ENCODE results near the gene NHERF2.

Gene NHERF2

GRCh38 chr16:2082983-2083364 lies 56.3 kb downstream of the NHERF2 start:
- no peak for DNase-seq (ENCODE audit: low spot score)

DNA sequence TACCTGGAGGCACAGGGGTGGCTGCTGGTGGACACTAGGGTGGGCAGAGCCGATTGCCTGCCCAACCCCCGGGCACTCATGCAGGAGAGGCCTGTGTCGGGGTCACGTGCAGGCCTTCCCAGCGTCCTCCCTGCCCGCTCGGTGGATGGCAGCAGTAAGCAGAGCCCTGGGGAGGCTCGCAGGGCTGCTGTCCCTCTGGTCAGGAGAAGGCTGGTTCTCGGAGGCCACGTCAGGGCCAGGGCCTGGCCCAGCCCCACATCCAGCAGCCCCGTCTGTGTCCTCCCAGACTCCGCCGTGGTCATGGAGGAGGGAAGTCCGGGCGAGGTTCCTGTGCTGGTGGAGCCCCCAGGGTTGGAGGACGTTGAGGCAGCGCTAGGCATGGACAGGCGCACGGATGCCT lies 56.7 kb downstream of the NHERF2 start:
- DNase-seq (ENCODE audit: low spot score) = no peak

DNA sequence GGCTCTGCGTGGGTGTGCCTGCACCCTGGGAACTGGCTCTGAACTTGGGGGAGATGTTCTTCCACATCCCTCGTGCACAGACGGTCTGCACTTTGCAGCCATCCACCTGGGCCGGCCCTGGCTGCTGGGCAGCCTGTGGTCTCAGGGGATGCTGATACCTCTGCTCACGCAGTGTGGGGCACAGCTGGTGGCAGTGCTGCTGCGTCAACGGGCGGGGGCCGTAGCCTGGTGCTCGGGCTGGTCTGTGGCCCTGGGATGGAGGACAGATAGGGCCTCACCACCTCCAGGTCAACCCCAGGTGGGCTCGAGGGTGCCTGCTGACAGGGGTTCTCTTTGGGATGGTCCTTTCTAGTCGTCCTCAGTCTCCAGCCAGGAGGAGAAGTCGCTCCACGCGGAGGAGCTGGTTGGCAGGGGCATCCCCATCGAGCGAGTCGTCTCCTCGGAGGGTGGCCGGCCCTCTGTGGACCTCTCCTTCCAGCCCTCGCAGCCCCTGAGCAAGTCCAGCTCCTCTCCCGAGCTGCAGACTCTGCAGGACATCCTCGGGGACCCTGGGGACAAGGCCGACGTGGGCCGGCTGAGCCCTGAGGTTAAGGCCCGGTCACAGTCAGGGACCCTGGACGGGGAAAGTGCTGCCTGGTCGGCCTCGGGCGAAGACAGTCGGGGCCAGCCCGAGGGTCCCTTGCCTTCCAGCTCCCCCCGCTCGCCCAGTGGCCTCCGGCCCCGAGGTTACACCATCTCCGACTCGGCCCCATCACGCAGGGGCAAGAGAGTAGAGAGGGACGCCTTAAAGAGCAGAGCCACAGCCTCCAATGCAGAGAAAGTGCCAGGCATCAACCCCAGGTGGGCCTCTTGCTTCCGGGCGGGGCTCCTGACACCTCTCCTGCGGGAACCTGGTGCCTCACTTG lies 57.4 kb downstream of the NHERF2 start:
- DNase-seq (ENCODE audit: low spot score) = no peak

- DNase-seq (ENCODE audit: low spot score) = no peak
These were observed 58.4 kb downstream of the NHERF2 start for GRCh38 chr16:2084895-2085625.

DNA sequence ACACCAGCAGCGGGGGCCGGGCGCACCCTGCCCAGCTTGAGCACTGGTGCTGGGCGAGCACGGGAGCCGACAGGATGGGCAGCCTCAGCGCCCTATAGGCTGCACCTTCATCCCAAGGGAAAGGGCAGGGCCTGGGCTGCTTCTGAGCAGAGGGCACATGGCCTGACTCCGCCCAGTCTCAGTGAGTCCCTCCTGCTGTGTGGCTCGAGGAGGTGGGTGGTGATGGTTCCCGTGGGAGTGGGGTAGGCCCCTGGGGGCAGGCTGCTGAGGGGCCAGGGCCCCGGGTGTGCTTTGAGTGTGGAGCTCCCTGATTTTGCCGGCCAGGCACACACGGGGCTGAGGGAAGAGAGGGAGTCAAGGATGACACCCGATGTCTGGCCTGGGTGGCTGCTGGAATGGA lies 59.0 kb downstream of the NHERF2 start:
- no peak for DNase-seq (ENCODE audit: low spot score)

GRCh38 chr16:2086106-2086742 lies 59.5 kb downstream of the NHERF2 start:
- no peak for DNase-seq (ENCODE audit: low spot score)

DNA sequence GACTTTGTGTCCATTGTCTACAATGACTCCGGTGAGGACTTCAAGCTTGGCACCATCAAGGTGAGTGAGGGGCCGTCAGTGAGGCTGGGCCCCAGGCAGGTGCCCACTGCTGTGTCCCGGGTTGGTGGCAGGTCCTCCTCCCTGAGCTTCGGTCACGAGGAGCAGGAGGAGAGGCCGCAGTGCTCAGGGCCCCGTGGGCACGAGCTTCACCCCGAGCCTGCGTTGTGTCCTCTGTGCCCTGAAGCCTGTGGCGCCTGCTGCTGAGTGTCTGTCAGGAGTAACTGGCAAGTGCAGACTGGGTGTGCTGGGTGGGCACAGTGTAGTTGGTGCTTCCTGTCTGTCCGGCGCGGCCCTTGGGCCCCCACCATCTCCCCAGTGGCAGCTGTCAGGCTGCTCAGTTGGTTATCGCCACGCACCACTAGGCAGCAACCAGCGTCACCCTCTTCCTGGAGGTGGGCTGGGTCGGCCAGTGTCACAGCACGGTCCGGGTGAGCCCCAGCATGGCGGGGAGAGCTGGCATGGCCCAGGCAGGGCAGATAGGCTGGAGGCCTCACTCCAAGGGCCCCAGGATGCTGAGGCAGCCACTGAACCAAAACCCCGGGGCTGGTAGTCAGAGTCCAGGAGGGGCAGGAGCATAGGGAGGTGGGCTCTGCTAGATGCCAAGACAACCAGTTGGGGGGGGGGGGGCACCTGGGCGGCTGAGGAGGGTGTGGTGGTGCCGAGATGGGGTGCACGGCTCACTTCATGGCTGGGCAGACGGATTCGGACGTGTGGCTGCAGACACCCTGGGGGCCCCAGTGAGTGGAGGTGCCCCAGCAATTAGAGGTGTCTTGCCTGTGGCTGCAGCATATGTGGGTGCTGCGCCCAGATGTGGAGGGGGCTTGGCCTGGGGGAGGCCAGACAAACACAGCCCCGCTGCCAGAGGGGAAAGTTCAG lies 60.4 kb downstream of the NHERF2 start:
- no peak for DNase-seq (ENCODE audit: low spot score)

DNA sequence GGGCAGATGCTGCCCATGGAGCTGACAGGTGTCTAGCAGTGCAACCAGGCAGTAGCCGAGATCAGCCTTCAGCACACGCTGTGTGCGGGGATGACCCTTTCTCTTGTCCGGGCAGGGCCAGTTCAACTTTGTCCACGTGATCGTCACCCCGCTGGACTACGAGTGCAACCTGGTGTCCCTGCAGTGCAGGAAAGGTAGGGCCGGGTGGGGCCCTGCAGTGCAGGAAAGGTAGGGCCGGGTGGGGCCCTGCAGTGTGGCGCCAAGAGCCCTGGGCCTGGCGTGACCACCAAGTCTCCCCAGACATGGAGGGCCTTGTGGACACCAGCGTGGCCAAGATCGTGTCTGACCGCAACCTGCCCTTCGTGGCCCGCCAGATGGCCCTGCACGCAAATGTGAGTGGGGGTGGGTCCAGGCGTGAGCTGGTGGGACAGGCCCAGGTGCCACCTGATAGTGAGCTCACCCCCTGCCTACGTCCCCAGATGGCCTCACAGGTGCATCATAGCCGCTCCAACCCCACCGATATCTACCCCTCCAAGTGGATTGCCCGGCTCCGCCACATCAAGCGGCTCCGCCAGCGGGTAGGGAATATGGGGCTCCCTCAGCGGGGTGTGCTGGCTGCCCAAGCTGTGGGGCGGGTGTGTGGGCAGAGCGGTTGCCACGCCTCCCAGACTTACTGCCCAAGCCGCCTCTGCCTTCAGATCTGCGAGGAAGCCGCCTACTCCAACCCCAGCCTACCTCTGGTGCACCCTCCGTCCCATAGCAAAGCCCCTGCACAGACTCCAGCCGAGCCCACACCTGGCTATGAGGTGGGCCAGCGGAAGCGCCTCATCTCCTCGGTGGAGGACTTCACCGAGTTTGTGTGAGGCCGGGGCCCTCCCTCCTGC lies 61.3 kb downstream of the NHERF2 start:
- no peak for DNase-seq (ENCODE audit: low spot score)

All from LoVo (cell line).